OCI-LY1 (cell line): Measurements from ENCODE around the gene FAF1.
"Not testable (repeated sequence)": the region's sequence is repeated elsewhere in the genome, so short reads cannot be mapped to it uniquely, and the experiment has no call there.

Experiments
- CTCF ChIP-seq: fragments of 200-600 bp; sonication (generic), shearing (Covaris generic); IDR thresholded peaks from 2 replicates; pipeline ENCODE4 v1.5.1; 2017; ENCODE audit warnings: mild to moderate bottlenecking, antibody characterized with exemption, low read length, moderate library complexity, mixed read lengths
- EZH2 ChIP-seq: fragments of 200-600 bp; sonication (generic), shearing (Covaris generic); IDR thresholded peaks from 2 replicates; pipeline ENCODE4 v1.8.0; 2017; ENCODE audit warnings: borderline replicate concordance, mixed run types, mild to moderate bottlenecking, antibody characterized with exemption, low read length, moderate library complexity, mixed read lengths

GRCh38 chr1:50952566-50952965 is 7.5 kb downstream of the FAF1 start:
- TF ChIP-seq CTCF, EZH2: not testable (repeated sequence)
